NCI-H774 (cell line): ENCODE data around the gene USP20.
"Not testable (repeated sequence)": the region's sequence is repeated elsewhere in the genome, so short reads cannot be mapped to it uniquely, and the experiment has no call there.

Source experiments
- DNase-seq: peaks from one replicate; lab custom pipeline; 2025; lab: John Stamatoyannopoulos, UW

USP20 gene

DNA sequence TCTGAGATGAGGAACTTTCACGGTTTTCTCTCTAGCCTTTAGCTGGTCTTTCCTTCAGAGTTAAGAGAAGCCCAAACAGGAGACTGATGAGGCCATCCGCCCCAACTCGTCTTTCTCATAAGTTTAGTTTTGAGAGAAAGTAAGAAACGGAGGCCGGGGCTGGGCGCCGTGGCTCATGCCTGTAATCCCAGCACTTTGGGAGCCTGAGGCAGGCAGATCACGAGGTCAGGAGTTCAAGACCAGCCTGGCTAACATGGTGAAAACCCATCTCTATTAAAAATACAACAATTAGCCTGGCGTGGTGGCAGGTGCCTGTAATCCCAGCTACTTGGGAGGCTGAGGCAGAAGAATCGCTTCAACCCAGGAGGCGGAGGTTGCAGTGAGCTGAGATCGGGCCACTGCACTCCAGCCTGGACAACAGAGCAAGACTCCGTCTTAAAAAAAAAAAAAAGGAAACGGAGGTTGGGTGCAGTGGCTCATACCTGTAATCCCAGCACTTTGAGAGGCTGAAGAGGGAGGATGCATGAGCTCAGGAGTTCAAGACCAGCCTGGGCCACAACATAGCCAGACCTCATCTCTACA is 55.6 kb downstream of the USP20 start:
- DNase-seq, result not testable (repeated sequence)

DNA sequence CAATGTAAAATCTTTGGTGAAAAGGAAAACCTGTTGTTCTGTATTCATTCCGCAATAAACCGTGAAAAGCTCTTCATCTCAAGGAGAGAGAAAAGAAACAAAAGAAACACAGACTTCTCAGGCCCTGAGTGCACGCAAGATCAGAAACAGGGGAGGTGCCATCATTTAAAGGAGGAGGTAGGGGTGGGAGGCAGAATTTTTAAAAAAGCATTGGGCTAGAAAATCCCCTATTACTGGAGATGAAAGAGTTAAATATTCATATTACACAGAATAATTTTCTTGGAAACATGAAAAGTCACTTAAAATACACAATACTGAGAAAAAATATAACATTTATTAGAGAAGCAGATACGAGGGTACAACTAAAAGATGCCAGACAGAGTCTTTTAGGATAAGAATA is 56.3 kb downstream of the USP20 start:
- no peak for DNase-seq

DNA sequence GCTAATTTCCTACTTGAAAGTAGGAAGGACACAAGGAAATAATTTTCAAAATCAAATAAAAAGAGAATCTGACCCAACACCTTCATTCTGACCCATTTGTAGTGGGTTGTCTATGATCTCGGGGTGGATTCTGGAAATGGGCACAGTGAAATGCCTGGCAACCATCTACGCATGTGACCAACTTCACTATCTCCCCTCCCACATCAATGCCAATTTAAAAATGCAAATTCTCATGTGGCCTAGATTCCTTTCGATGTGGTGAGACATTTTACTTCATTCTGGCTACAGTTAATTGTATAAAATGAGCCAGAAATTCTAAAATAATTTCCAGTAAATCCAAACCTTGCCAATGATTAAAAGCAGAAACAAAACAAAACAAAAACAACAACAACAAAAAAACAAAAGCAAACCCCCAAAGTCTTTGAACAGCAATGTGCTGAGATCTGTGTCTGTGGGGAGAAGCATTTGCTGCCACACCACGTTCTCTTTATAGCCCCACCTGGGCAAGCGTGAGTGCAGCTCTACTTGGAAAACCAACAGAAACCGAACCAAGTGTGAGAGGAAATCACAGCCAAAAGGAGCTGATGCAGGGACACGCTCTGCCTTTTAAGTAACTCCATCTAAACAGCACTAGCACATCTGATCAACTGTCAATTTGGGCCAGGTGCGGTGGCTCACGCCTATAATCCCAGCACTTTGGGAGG is 59.0 kb downstream of the USP20 start:
- no peak for DNase-seq

DNA sequence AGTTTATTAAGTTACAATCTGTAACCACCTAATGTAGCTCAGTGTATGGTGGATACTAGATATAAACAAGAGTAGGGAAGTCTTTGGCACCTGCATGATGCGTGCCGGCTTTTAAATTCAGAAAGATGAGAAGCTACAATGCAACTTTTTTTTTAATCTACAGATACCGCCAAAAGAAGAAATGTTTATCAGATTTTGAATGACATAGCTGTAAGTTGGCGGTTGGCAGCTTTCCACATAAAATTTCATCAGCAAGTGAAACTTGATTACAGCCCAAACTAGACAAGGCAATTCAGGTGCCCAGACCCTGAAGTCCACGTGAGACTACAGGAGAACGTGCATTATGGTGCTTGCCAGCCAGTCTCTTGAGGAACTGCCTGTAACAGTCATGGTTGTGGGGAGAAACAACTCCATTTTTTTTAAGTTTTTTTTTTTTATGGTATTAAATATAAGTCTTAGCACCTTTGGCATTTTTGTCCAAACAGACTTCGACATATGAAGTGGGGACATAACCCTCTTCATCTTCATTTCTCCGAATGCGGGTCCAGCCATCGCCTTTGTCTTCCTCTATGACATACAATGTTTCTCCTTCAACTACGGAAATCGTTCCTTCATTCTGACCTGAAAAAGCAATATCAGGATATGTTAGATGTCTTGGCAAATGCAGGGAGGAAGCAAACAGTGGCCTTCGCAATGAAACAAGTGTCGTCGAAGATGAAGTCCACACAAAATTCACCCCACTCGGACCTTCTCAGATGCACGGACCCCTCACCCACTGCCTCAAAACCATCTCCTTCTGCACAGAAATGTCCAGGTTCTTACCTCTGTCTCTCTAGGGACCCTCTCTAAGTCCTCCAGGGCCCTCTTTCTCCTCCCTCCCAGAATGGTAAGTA is 60.4 kb downstream of the USP20 start:
- DNase-seq, result no peak

DNA sequence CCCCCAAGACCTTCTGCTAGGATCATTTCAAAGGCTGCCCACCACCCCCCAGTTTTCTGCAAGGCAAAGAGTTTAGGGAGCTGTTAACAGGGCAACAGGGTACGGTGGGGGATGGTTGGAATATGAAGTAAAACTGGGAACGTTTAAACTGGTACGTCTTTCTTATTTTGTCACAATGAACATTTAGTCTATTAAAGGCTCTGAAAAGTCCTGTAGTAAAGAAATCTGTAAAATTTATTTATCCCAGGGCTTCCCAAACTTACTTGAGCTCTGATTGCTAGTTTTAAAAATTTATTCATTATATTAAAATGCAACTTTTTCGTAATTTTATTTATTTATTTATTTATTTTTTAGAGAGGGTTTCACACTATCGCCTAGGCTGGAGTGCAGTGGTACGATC is 62.0 kb downstream of the USP20 start:
- DNase-seq, result no peak

DNA sequence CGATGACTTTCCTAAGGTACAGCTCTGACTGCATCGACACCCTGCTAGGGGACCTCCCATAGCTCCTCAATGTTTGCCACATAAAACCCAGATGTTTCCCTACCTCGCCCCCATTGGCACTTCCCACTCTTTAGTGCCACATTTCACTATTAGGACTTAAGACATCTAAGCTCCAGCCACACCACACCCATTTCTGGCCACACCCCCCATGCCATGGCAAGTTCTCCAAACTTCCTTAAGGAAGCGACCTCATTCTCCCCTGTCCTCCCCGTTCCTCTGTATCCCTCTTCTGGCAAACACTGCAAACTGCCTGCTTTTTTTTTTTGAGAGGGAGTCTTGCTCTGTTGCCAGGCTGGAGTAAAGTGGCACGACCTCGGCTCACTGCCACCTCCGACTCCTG is 62.9 kb downstream of the USP20 start:
- DNase-seq, result no peak

DNA sequence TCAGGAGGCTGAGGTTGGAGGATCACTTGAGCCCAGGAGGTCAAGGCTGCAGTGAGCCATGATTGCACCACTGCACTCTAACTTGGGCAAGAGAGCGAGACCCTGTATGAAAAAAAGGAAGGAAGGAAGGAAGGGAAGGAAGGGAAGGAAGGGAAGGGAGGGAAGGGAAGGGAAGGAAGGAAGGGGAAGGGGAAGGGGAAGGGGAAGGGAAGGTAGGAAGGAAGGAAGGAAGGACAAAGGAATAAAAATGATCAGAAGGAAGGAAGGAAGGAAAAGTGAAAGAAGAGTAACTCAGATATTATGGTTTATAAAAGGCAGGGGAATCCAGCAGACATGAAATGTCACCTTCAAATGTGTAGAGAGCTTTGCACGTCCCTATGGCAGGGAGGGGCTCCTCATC is 64.4 kb downstream of the USP20 start:
- DNase-seq, result no peak

DNA sequence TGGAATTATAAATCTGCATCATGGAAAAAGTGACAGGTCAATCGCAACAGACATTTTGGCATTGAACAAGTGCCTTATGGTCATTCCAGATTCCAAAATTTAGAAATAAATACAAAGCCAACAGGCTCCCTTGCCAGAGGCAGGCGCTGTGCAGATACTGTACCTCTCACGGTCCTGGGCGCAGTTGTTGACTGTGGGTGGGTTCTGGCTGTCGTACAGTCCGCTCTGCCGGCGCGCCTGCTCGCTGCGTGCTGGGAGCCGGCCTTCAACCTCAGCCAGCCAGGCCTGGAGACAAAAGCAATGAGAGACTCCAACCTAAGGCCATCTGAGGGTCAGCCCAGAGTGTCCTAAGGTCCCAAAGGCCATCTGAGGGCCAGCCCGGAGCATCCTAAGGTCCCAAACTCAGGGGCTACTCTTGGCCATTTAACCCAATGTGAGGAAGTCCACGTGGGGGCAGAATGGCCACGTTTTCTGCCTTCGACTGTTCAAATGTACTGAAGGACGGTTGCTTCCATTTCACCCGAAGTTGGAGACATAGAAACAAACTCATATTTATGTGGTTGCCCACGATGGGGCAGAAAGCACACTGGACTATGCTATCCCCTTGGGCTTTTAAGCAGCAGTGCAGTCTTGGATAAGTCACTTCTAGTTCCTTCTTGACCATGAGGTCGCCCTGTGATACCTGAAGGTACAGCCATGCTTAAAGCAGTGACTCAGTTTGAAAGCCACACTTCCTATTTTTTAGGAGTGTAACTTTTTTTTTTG is 65.2 kb downstream of the USP20 start:
- no peak for DNase-seq

DNA sequence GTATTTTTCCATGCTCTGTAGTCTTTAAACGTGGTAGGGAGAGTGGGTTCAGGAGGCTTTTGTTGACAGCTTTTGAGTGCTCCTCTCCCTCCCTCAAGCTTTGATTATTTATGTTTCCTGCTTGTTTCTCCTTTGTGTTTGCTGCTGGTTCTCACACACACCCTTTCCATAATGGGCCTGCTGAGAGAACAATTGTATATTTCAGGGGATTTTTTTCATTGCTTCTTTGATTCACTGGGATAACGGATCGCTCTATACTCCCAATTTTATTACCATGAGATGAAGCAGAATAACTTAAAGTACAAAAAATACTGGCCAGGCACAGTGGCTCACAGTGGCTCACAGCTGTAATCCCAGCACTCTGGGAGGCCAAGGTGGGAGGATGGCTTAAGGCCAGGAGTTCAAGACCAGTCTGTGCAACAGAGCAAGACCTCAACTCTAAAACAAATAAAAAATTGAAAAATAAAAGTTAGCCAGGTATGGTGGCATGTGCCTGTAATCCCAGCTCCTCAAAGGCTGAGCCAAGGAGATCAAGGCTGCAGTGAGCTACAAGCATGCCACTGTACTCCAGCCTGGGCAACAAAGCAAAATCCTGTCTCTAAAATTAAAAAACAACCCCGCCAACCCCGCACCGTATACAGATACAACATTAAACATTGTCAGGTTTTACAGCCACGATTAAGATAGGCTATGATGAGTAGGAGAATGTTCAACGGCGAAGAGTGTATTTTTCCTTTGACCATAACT is 66.9 kb downstream of the USP20 start:
- no peak for DNase-seq

DNA sequence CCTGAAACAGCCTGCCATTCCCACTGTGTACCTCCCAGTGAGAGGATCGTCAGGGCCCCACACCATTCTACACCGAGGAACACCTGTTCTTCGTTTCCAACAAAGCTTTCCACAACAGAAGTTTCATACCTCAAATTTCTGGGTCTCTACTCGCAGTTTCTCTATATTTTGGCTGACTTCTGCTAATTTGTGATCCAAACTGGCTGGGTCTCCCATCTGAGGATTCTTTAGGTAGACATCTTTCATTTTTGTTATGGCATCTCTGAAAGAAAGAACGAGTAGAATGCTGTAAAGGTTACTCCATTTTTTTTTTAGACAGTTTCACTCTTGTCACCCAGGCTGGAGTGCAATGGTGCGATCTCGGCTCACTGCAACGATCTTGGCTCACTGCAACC is 67.5 kb downstream of the USP20 start:
- DNase-seq, result no peak

DNA sequence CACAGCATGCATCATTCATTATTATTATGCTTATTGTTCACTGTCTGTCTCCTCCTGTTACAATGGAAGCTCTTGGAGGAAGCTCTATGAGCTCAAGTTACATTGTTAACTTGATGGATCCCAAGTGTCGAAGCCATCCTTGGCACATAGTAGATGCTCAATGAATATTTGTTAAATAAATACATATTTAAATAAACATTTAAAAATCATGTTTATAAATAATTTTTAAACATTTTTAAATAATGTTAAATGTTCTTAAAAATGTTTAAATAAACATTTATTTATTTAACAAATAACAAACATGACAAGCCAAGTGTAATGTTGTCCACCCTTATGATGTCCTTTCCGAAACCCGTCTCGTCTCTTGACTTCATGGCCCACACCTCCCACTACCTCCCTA is 69.5 kb downstream of the USP20 start:
- no peak for DNase-seq

DNA sequence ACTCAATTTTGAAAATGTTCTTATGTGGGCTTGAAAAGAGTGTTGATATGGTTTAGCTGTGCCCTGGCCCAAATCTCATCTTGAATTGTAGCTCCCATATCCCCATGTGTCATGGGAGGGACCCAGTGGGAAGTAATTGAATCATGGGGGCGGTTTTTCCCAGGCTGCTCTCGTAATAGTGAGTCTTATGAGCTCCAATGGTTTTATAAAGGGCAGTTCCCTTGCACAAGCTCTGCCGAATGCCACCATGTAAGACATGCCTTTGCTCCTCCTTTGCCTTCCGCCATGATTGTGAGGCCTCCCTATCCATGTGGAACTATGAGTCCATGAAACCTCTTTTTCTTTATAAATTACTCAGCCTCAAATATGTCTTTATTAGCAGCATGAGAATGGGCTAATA is 71.0 kb downstream of the USP20 start:
- no peak for DNase-seq

DNA sequence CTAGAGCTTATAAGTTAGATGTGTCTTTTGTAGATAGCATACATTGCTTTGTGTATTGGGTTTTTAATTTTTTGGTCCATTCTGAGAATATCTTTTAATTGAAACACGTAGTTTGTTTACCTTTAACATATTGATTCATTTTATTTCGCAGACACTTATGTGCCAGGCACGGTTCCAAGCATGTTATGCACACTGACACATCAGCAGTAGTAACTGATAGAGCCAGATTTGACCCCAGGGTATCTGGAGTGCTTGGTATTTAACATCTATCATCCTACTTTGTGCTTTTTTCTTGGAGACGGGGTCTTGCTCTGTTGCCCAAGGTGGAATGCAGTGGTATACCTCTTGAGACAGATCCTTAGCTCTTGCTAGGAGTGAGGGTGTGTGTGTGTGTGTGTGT is 71.9 kb downstream of the USP20 start:
- DNase-seq, result no peak

DNA sequence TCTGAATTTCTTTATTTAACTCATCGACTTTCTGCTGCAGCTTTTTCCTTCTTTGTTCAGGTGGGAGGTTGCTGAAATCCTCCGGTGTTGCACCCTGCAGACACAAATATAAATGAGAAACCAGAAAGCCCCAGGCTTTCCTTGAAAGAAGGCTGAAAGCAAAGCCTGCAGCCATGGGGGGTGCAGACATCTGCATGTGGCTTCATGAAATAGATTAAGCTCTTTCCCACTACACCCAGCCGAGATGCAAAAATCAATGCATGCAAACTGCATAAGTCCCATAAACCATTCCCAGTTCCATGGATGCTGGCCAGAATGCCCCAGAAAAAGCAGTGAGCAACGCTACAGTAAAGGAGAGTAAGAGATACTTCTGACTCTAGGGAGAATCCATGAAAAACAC is 73.6 kb downstream of the USP20 start:
- no peak for DNase-seq

DNA sequence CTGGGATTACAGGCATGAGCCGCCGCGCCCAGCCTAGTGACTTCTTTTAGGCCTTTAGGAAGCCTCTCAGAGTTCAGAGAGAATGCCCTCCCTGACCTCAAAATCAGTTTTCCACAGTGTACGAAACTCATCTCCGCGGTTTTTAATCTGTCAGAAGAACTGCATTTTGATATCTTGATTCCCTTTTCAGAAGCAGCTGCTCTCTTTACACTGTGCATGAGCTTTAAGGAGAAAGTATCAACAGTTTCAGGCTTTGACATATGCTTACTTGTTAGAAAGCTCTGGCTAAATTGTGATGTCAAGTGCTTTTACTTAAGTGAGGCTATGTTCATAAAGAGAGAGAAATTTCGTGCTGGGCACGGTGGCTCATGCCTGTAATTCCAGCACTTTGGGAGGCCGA is 74.6 kb downstream of the USP20 start:
- DNase-seq, result no peak

DNA sequence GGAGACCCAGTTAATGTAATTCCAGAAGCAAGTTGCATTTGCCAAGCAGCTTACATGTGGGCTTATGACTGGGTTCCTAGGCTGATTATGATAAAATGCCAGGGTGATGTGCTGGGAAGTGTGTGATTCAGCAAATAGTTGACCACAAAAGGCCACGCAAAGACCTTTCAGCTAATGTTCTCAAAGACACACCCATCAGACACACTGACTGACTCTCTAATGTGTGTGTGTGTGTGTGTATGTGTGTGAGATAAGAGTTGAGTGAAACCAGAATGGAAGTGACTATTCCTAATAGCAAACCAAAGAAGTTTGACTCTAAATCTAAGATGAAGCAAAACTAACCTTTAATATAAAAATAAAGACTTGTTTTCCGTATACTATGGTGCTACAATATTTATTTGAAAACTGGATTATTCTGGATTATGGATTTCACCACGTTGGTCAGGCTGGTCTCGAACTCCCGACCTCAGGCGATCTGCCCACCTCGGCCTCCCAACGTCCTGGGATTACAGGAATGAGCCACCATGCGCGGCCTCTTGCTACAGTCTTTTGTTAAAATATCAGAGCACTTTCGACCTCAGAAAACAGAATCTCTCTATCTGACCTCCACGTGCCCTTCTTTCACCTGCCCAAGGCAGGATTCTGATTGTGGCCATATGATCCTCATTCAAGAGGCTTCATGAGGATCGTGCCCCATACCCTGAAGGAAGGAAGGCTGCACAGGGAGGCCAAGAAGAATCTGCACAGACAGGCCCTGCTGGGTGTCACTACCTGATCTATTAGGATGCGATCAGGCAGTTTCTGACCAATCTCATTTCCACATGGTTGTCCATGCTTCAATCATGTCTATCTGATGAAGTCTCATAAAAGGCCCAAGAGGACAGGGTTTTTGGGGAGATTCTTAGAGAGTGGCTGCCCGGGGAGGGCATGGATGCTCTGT is 75.6 kb downstream of the USP20 start:
- no peak for DNase-seq

DNA sequence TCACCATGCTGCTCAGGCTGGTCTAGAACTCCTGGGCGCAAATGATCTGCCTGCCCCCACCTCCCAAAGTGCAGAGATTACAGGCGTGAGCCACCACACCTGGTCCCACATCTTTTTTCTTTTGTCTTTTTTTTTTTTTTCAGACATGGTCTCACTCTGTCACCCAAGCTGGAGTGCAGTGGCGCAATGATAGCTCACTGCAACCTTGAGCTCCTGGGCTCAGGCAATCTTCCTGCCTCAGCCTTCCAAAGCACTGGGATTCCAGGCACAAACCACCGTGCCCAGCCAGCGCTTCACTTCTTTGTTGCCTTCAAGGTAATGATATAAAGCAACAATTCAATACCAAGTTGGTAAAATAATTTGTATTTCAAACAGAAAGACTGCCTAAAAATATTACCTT is 78.8 kb downstream of the USP20 start:
- no peak for DNase-seq

DNA sequence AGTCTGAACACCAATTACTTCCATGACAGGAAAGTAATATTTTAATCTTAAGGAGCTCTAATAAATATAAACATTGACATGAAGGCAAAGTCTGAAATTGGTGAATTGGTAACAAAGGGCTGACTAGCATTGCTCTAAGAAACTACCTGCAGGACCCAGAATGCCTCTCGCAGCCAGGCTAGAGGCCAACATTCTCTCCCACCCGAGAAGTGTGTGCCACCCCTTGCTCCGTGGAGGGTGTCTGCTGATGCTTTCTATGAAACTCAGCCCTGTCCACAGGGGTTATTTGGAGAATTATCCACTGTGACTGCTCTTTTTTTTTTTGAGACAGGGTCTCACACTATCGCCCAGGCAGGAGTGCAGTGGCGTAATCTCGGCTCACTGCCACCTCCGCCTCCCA is 81.4 kb downstream of the USP20 start:
- DNase-seq, result no peak

DNA sequence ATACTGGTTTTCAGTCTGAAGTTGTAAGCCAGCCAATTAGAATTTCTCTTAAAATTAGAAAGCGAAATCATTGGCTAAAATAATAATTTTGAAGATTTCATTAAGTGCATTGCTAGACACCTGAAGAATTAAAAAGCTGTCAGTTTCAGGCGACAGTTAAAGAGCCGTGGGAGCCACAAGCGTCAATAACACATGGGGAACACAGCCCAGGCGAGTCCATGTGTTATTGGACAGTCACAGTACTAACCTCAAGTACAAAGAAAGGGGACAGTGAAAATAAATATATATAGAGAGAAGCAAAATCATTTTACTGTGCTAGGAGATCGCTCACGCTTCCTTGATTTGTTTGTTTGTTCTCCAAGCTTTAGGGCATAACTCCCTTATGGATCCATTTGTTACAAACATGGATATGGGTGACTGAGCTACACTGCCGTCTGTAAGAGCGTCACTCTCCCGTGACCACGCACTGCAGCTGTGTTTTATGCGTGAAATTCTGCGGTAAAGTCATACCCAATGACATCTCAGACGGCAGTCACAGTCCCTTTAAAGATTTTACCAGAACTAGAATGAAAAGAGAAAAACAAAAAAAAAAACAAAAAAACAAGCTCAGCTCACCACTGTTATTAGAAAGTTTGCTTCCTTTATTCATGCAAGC is 83.2 kb downstream of the USP20 start:
- no peak for DNase-seq

DNA sequence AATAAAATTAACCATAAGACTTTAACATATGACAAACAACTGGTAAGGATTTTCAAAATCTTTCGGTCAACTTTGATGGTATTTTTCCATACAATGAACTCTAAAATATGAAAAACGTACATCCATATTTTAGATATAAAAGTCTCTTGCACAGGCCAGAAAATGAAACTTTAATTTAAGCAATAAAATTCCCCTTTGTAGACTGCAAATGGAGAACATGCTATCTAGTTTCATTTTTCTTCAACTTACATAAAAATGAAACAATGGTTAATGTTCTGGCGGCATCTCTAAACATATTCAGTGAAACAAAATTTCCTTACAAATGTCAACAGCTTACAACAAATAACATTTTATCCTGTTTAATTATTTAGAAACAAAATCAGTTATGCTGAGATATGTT is 84.0 kb downstream of the USP20 start:
- DNase-seq, result no peak
